GM12875 (cell line): Measurements from ENCODE around the gene TPD52L1.

ENCODE experiments used
- H3K4me3 ChIP-seq: one replicate; pipeline ENCODE4 v1.5.1; 2011; ENCODE audit warnings: low read depth, low read length, control low read depth
- TF ChIP-seq, protein P1 (sequence below): IDR thresholded peaks from 2 replicates; pipeline ENCODE4 v1.5.1; 2011; ENCODE audit warnings: low read depth, mild to moderate bottlenecking, control low read depth, inconsistent platforms, low read length, moderate library complexity, borderline replicate concordance; ENCODE audit not compliant: insufficient read depth

TPD52L1 gene

DNA sequence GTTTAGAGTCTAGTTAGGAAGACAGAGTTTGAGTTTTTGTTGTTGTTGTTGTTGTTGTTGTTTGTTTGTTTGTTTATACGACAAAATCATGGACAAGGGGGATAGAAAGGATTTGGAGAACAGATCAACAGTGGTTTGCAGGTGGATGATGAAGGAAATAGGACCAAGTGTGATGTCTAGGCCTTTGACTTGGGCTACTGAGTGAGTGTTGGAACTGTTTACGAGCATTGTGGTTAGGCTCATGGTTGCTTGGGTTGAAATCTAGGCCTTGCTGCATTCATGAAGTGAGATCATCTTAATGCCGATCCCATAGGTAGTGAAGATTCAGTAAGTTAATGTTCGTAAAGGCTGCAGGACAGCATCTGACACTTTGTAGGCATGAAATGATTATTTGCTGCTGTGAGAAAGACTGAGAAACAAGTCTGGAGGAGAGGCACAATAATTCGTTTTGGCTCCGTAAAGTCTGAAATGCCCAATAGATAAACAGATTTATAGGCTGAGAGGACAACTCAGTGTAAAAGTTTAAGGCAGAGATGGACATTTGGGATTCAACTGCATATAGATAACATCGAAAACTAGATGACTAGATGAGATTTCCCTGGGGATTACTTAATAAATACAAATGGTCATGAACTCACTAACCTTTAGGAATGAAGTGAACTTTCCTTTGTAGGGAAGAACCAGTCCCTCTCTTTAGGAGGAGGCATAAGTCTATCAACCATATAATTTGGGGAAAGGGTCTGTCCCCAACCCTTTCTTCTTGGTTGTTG lies 78.2 kb downstream of the TPD52L1 start:
- no peak overlapping the region for H3K4me3 ChIP-seq
- TF ChIP-seq, protein P1, sequence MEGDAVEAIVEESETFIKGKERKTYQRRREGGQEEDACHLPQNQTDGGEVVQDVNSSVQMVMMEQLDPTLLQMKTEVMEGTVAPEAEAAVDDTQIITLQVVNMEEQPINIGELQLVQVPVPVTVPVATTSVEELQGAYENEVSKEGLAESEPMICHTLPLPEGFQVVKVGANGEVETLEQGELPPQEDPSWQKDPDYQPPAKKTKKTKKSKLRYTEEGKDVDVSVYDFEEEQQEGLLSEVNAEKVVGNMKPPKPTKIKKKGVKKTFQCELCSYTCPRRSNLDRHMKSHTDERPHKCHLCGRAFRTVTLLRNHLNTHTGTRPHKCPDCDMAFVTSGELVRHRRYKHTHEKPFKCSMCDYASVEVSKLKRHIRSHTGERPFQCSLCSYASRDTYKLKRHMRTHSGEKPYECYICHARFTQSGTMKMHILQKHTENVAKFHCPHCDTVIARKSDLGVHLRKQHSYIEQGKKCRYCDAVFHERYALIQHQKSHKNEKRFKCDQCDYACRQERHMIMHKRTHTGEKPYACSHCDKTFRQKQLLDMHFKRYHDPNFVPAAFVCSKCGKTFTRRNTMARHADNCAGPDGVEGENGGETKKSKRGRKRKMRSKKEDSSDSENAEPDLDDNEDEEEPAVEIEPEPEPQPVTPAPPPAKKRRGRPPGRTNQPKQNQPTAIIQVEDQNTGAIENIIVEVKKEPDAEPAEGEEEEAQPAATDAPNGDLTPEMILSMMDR, result no peak

DNA sequence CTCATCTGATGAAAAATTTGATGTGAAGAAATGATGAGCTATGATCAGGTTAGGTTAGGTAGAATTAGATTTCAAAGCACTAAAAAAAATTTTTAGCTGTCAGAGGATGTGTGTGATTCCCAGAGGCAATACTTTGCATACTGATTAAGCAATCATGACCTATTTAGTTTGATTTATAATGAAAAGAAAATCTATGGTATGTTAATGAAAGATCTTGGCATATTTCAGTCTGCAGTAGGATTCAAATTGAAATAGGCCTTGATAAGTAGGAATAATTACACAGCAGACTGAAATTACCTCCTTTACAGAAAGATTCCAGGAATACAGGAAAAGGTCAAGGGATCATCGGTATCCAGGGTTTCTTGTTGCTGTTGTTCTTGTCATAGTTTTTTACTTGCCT lies 78.9 kb downstream of the TPD52L1 start:
- TF ChIP-seq, protein P1, result no peak

DNA sequence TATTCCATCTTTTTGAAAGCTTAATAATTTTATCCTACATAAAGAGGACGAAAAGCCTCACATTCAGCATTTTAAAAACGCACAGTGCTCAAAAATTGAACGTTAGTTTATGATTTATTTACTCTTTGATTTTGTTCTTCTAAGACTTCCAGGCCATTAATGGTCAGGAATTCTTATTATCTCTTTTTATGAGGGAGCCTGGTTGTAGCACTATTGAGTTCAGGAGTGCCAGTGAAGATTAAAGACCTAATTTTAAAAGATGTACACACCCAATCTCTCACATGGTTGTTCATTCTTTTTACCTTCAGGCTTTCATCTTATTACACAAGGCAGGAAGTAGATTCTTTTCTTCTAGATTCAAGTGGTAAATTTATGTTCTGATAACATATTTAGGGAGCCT lies 79.6 kb downstream of the TPD52L1 start:
- no peak overlapping the region for H3K4me3 ChIP-seq

More for the DNA sequence above, 78.9 kb downstream of the TPD52L1 start:
- no peak overlapping the region for H3K4me3 ChIP-seq

DNA sequence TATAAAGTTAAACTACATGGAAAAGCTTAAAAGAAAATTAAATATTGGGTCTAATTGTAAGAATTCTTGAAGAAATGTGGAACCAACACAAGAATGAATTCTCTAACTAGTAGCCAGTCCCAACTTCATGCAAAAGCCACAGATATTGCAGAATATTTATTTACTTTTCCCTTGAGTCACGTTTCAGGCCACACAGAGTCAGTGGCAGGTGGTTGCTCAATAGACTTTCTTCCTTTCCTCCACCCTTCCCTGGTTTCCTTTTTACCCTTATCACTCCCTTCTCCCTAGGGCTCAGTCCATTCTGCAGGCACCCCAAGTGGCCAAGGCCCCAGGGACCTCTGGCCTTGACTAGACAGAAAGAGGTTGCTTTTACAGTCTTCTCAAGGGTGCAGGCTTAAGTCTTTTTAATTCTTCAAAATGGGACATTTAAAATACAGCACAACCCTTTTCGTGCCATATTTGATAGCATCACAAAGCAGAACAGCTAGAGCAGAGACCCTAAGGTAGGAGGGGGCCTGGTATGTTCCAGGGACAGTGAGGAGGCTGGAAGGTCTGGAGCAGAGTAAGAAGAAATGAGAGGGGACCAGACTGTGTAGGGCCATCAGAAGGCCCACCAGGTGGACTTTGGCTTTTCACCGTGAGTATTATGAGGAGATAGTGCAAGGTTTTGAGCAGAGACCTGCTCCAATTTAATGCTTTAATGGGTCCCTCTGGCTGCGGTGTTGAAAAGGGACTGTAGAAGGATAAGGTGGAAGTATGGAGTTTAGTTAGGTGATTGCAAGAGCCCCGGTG lies 83.2 kb downstream of the TPD52L1 start:
- H3K4me3 ChIP-seq, result no peak overlapping the region
- TF ChIP-seq, protein P1, result no peak

More for the DNA sequence above, 79.6 kb downstream of the TPD52L1 start:
- TF ChIP-seq, protein P1, result no peak

DNA sequence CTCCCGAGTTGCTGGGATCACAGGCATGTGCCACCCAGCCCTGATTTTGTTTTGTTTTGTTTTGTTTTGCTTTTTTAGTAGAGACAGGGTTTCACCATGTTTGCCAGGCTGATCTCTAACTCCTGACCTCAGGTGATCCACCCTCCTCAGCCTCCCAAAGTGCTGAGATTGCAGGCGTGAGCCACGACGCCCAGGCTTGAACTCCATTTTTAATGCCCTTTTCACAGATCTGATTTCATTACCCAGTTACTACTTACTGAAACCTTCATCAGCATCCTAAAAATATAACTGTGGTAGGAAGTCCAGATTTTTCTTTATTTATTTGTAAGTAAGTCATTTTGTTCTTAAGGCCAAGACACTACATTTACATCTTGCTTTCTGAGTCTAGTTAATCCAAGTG lies 84.2 kb downstream of the TPD52L1 start:
- no peak overlapping the region for H3K4me3 ChIP-seq
- TF ChIP-seq, protein P1, result no peak

DNA sequence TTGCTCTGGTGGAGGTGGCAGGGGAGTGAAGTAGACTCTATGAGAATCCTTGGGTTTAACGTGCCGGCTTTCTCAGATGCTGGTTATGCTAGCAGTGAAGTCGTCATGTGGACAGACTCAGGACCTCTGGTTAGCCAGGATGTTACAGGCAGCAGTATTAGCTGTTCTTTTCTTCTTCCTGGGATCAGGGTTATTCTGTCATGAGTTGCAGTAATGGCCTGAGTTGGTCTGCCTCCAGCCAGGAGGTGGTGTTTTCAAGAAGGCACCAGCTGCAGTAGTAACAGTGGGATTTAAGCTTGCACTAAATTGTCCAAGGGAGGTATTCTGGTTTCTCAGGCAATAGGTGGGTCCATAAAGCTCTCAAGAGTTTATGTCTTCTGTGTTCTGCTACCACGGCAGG lies 91.5 kb downstream of the TPD52L1 start:
- no peak overlapping the region for H3K4me3 ChIP-seq
- TF ChIP-seq, protein P1, result no peak
